RPMI8226 (cell line): Measurements from ENCODE around the gene IPCEF1.

ENCODE experiments used
- DNase-seq: peaks from one replicate; pipeline ENCODE4 v3.0.0-alpha.2; 2015

Gene IPCEF1

GRCh38 chr6:154156135-154156896, 200.3 kb downstream of the IPCEF1 start:
- DNase-seq, result peak; percentile 82

GRCh38 chr6:154154389-154154967, 202.1 kb downstream of the IPCEF1 start:
- peak; percentile 66 for DNase-seq

DNA sequence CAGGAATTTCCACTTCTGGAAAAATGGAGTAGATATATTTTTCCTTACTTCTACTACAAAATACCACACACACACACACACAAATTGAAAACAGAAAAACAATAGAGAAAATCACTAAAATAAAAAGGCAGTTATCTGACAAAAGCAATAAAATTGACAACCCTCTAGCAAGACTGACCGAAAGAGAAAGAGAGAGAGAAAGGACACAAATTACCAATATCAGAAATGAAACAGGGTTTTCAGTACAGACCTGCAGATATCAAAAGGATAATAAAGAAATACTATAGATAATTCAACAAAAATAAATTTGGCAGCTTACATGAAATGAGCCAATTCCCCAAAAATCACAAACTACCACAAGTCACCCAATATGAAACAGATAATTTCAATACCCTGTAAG, 212.8 kb downstream of the IPCEF1 start:
- no peak for DNase-seq

- no peak for DNase-seq
Measured at GRCh38 chr6:154140743-154141142, 215.9 kb downstream of the IPCEF1 start.

GRCh38 chr6:154139892-154140291, 216.7 kb downstream of the IPCEF1 start:
- no peak for DNase-seq

GRCh38 chr6:154138793-154139192, 217.8 kb downstream of the IPCEF1 start:
- no peak for DNase-seq

- no peak for DNase-seq
Measured at GRCh38 chr6:154134471-154135147, 222.0 kb downstream of the IPCEF1 start.

DNA sequence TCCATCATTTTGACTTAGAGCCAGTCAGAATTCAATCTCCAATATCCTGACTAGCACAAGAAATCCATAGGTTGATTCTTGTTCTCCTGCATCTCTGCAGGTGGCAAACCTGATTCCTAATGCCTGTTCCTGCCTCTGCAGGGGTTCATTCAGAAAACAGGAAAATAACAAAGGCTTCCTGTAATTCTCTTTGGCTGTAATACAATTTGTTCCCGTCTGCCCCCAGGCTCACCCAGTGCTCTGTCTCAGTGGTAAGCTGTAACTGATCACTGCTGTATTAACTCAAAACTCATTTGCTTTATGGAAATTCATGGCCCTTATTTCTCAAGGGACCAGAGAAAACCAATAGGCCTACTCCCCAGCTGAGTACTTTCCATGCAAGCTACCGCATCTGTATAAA, 228.9 kb downstream of the IPCEF1 start:
- no peak for DNase-seq

DNA sequence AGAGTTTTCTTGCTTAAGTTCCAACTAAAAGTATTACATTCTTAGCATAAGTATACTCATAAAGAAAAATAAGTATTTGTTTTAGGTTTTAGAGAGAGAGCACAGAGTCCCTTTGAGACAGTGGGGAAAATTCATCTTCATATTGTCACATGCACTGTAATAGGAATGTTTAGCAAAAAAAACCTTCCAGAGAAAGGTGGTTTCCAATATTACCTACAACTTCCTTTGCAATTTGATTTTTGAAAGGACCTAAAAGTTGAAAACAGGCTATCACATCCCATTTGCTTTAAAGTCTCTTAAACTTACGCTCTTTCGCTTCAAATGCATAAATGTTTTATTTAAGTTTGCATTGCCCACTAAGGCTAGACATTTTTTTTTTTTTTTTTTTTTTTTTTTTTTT, 231.2 kb downstream of the IPCEF1 start:
- no peak for DNase-seq

DNA sequence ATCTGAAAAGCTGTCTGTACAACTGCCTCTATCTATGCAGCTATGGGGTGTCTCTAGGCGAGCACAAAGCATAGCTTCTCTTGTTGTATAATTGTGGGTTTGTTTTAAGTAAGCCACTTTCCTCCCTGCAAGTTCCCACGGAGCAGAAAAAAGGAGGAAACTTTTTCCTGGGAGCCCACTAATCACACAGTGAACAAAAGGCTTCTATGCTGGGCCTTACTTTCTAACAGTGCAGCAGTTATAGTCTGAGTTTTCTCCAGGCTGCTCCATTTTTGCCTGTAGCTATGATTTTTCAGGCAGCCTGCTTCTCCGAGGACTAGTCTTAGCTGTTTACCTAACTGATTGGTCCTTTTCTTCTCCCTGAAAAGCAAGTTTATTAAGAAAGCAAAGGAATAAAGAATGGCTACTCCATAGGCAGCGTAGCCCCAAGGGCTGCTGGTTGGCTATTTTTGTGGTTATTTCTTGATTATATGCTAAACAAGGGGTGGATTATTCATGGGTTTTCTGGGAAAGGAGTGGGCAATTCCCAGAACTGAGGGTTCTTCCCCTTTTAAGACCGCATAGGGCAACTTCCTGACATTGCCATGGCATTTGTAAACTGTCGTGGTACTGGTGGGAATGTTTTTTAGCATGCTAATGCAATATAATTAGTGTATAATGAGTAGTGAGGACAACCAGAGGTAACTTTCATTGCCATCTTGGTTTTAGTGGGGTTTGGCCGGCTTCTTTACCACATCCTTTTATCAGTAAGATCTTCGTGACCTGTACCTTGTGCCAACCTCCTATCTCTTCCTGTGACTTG, 233.2 kb downstream of the IPCEF1 start:
- DNase-seq, result no peak

- DNase-seq, result no peak
Measured at GRCh38 chr6:154122195-154122925, 234.2 kb downstream of the IPCEF1 start.

DNA sequence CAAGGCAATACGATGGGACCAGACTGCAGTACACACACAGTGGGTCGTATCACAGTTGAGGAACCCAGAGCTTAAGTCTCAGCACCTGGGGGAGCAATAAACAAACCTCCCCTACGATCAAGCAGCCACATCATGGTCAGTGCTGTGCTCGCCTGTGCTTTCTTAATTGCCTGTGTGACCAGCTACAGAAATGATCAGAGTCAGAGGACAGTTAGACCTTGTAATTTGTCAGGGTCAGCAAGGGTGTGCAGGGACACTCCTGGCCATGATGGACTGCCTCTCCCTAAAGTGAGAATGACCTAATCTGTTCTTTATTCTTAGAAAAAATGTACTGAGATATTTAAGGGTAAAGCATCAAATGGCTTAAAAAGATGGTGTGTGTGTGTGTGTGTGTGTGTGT, 239.1 kb downstream of the IPCEF1 start:
- no peak for DNase-seq

- no peak for DNase-seq
Measured at GRCh38 chr6:154113392-154113791, 243.2 kb downstream of the IPCEF1 start.

DNA sequence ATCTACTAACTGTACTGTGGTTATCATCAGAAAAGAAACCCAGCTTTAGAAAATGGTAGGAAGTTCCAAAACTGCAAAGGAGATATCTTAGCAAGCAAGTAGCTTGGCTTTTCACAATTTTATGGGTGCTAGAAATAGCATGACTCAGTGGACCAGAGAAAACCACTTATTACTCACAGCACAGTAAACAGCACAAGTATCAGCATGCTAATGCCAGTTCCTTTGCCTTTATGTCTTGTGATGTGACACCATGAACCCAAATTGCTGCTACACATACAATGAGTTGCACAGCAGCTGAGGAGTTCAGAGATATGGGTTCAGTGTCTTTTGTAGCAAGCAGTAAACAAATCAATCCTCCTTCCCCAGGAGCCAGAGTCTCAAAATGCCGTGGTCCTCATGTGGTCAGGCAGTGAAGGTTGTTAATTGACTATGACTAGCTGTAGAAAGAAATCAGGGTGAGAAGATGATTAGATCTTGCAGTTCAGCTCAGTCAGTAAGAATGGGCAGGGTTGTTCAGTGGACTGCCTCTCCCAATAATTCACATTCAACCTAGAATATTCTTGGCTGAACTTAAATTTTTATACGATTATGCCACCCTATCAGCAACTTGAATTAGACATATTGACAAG, 244.3 kb downstream of the IPCEF1 start:
- DNase-seq, result no peak

DNA sequence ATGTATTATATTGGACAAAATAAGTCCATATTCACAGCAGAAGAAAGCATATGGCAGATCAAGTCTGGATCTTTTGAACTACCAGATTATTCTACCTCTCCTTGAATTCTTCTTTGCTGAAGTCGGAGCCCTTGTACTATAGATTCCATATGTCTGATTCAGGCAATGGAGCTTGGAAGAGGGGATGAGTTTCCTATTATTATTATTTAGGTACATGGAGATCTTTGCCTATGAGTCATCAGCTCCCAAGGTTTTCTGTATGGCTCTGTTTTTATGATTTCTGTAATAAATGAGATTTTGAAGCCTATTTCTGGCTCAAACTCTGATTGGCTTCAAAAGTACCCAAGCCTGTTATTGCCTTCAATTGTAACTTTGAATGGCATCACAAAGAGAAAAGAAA, 245.6 kb downstream of the IPCEF1 start:
- no peak for DNase-seq

DNA sequence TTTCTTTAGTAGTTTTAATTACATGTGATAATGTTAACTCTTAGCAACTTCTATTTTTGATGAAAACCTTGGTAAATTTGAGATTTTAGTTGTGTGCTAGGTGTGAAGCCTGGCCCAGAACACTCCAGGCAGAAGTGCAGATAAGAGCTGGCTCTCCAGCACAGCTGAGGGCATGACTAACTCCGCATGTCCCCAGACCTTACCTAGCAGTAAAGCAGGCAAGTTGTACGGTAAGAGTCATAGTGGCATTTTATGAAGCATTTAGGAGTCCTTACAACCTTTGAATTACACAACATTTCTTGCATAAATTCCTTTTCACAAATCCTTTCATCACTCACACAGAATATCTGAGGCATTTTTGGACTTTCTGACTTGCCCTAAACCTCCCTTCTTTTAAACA, 250.4 kb downstream of the IPCEF1 start:
- DNase-seq, result no peak
